Mucosa of descending colon (tissue), 3 donors: Measurements from ENCODE around the gene PRMT2. TPM values are rescaled to one million over a fixed set of nuclear protein-coding genes. Genes with fewer than 3 reads are reported as not detected.

Experiments
- ATAC-seq: fragments of 200-7000 bp; cut with Tn5 transposase; one replicate; pipeline ENCODE4 v1.9.1; 2020; ENCODE audit warnings: mild to moderate bottlenecking, moderate library complexity
- DNase-seq, 3 donors: peaks; one replicate each; pipeline ENCODE4 v3.0.0-alpha.2; 2020
- H3K36me3 ChIP-seq: fragments of 200-600 bp; one replicate; pipeline ENCODE4 v1.8.0; 2021; ENCODE audit warnings: low read depth, mild to moderate bottlenecking
- H3K4me1 ChIP-seq: fragments of 200-600 bp; one replicate; pipeline ENCODE4 v1.8.0; 2021; ENCODE audit warnings: low read depth, mild to moderate bottlenecking
- H3K4me3 ChIP-seq: fragments of 200-600 bp; one replicate; pipeline ENCODE4 v1.8.0; 2021; ENCODE audit warnings: mild to moderate bottlenecking
- H3K9me3 ChIP-seq: fragments of 200-600 bp; one replicate; pipeline ENCODE4 v1.8.0; 2021; ENCODE audit warnings: mild to moderate bottlenecking
- CTCF ChIP-seq: fragments of 200-600 bp; IDR thresholded peaks from one replicate; pipeline ENCODE4 v1.8.0; 2022; ENCODE audit warnings: antibody characterized with exemption, mild to moderate bottlenecking
- intact Hi-C, 2 donors: fragments of 100-400 bp; cut with DNase I in 1 of 2; cut with micrococcal nuclease in 1 of 2; formaldehyde crosslinking; loops; one replicate each; pipeline versions ENCODE4 v1.11.0 to v1.11.1; 2022; cut with DNase I, micrococcal nuclease
- total RNA-seq, 3 donors: library from RNA; stranded (reverse); fragmentation: NEBNext Ultra II Directional in 2 of 3; extraction: Animal tissue kit (Norgen Biotek cat#: 25700) in 2 of 3; gene quantifications; one replicate each; pipeline versions ENCODE4 v1.2.1 to v1.2.4, GENCODE V29; 2021 to 2023
- donor health status: DM: no; HTN: no; CAD: no; lungs with moderate emphysema.
- donor health status: DM: no; HTN: no; CAD: no.
- donor health status: DM: no; HTN: yes; CAD: no.

The PRMT2 gene
- total RNA-seq, 3 donors from 2014 or later = 62.7 to 122 (median 71.1) TPM

- Histone ChIP-seq H3K9me3 (no peaks in the 10 kb centered on the region), H3K4me1 (no peaks in the 10 kb centered on the region), H3K4me3 (no peak within 1 kb of the TSS), H3K36me3 (no peaks in the 10 kb centered on the region)
- ATAC-seq = peak; percentile 22
- DNase-seq = no peak
- TF ChIP-seq CTCF = no peak
- intact Hi-C loops = no loop called here
These were observed 30.3 kb upstream of the PRMT2 start, which contains the start of gene S100B for GRCh38 chr21:46604975-46605766. Gene S100B, minus strand, starts transcription at chr21:46605082. Its CDS starts 2,667 bp downstream, at chr21:46602415.

- peak; percentile 47 to 69 (median 55) for DNase-seq
- ATAC-seq = peak; percentile 82
- Histone ChIP-seq H3K36me3 (no peaks in the 10 kb centered on the region), H3K4me3 (no peak overlapping the region), H3K4me1 (no peaks in the 10 kb centered on the region), H3K9me3 (no peaks in the 10 kb centered on the region)
- intact Hi-C loops = no loop called here
- TF ChIP-seq CTCF = no peak
These were observed 29.6 kb upstream of the PRMT2 start for GRCh38 chr21:46605767-46606426.

GRCh38 chr21:46606427-46606813 is 29.1 kb upstream of the PRMT2 start:
- Histone ChIP-seq H3K4me1 (no peaks in the 10 kb centered on the region), H3K36me3 (no peaks in the 10 kb centered on the region), H3K9me3 (no peaks in the 10 kb centered on the region), H3K4me3 (no peak overlapping the region)
- ATAC-seq = no peak
- intact Hi-C loops = no loop called here
- no peak for TF ChIP-seq CTCF
- DNase-seq = no peak

- H3K4me3 ChIP-seq = no peak overlapping the region
- no peaks in the 10 kb centered on the region for H3K9me3 ChIP-seq
- TF ChIP-seq CTCF = no peak
- H3K36me3 ChIP-seq = no peaks in the 10 kb centered on the region
- no peak for DNase-seq
- intact Hi-C loops = no loop called here
- no peaks in the 10 kb centered on the region for H3K4me1 ChIP-seq
- no peak for ATAC-seq
These were observed 27.8 kb upstream of the PRMT2 start for GRCh38 chr21:46607636-46608035.

GRCh38 chr21:46608672-46609111 is 26.8 kb upstream of the PRMT2 start:
- DNase-seq = no peak
- ATAC-seq = no peak
- no peaks in the 10 kb centered on the region for H3K36me3 ChIP-seq
- no peaks in the 10 kb centered on the region for H3K9me3 ChIP-seq
- no peak for TF ChIP-seq CTCF
- no peak overlapping the region for H3K4me3 ChIP-seq
- intact Hi-C loops = no loop called here
- no peaks in the 10 kb centered on the region for H3K4me1 ChIP-seq
